GM23338 (cell line): ENCODE measurements around the gene ZZZ3.

Experiments
- CTCF ChIP-seq, 2 experiments: fragments of 200-600 bp in 1 of 2; sonication (generic) in 1 of 2; conservative IDR thresholded peaks; 2 replicates each; pipeline versions ENCODE4 v1.5.1 to v1.6.1; 2016 to 2017; ENCODE audit warnings: antibody characterized with exemption in 2 of 2, low read depth in 2 of 2, mild to moderate bottlenecking in 2 of 2, moderate library complexity in 1 of 2
- EZH2 ChIP-seq: fragments of 200-600 bp; sonication (generic); IDR thresholded peaks from one replicate; pipeline ENCODE4 v1.8.0; 2017; ENCODE audit warnings: antibody characterized with exemption, mild to moderate bottlenecking, low read depth; ENCODE audit not compliant: unreplicated experiment
- EZH2phosphoT487 ChIP-seq: fragments of 200-600 bp; sonication (generic); IDR thresholded peaks from one replicate; pipeline ENCODE4 v1.8.1; 2018; ENCODE audit warnings: antibody characterized with exemption; ENCODE audit not compliant: unreplicated experiment
- JUNB ChIP-seq: IDR thresholded peaks from one replicate; pipeline ENCODE4 v1.6.1; 2016; ENCODE audit warnings: antibody characterized with exemption; ENCODE audit not compliant: unreplicated experiment
- POLR2AphosphoS5 ChIP-seq: IDR thresholded peaks from 2 replicates; pipeline ENCODE4 v1.6.1; 2016; ENCODE audit warnings: antibody characterized with exemption, low read depth
- REST ChIP-seq: IDR thresholded peaks from one replicate; pipeline ENCODE4 v1.6.1; 2018; ENCODE audit warnings: antibody characterized with exemption; ENCODE audit not compliant: unreplicated experiment
- ZNF114 ChIP-seq: fragments of 250-450 bp; sonication (Bioruptor Pico); IDR thresholded peaks from 2 replicates; pipeline ENCODE4 v1.5.0; 2020; ENCODE audit warnings: mild to moderate bottlenecking, moderate library complexity

- TF ChIP-seq CTCF (conservative IDR thresholded peaks at IDR 0.05; ENCODE audit: low read depth in 2 of 2), result no peak
- no peak for TF ChIP-seq ZNF114
- no peak for TF ChIP-seq EZH2
- no peak for TF ChIP-seq POLR2AphosphoS5
- no peak for TF ChIP-seq EZH2phosphoT487
- TF ChIP-seq REST, result no peak
- TF ChIP-seq JUNB, result no peak
These were observed 6.5 kb upstream of the ZZZ3 start for GRCh38 chr1:77688939-77689338.
